Stimulated activated naive CD8-positive, alpha-beta T cell treated with anti-CD3 and anti-CD28 coated beads, Interleukin-15, Interleukin-2, amounts not matched to agents 100 ng/mL and 50 ng/mL, for 24 hours (primary cell): Measurements from ENCODE around the gene TSPAN4.
A peak's percentile ranks its signal among the peaks of the same experiment; 100 is the strongest.

Experiments
- H3K27ac Mint-ChIP-seq: one replicate; pipeline ENCODE4 v1.8.0; 2021; ENCODE audit warnings: mild to moderate bottlenecking, mixed read lengths
- H3K27me3 Mint-ChIP-seq: one replicate; pipeline ENCODE4 v1.8.0; 2021; ENCODE audit warnings: mixed read lengths
- H3K36me3 Mint-ChIP-seq: one replicate; pipeline ENCODE4 v1.8.0; 2021; ENCODE audit warnings: low read depth, mixed read lengths
- H3K4me1 Mint-ChIP-seq: one replicate; pipeline ENCODE4 v1.8.0; 2021; ENCODE audit warnings: low read depth, mixed read lengths
- H3K4me3 Mint-ChIP-seq: one replicate; pipeline ENCODE4 v1.8.0; 2021; ENCODE audit warnings: mild to moderate bottlenecking, mixed read lengths
- H3K9me3 Mint-ChIP-seq: one replicate; pipeline ENCODE4 v1.8.0; 2021; ENCODE audit warnings: mixed read lengths

The TSPAN4 gene

GRCh38 chr11:880447-880846, 37.8 kb downstream of the TSPAN4 start:
- Mint-ChIP-seq H3K4me1 (no peaks in the 10 kb centered on the region), H3K36me3 (peaks cover 26% of the 10 kb centered on the region), H3K9me3 (no peaks in the 10 kb centered on the region), H3K27me3 (no peaks in the 10 kb centered on the region), H3K27ac (no peak overlapping the region), H3K4me3 (no peak overlapping the region)

- H3K9me3 Mint-ChIP-seq: no peaks in the 10 kb centered on the region
- no peaks in the 10 kb centered on the region for H3K4me1 Mint-ChIP-seq
- H3K4me3 Mint-ChIP-seq: no peak overlapping the region
- H3K27me3 Mint-ChIP-seq: no peaks in the 10 kb centered on the region
- peaks cover 39% of the 10 kb centered on the region for H3K36me3 Mint-ChIP-seq
- peak overlapping the region; percentile 23 for H3K27ac Mint-ChIP-seq
Measured at GRCh38 chr11:882596-882995, 39.9 kb downstream of the TSPAN4 start.

- no peaks in the 10 kb centered on the region for H3K4me1 Mint-ChIP-seq
- no peaks in the 10 kb centered on the region for H3K27me3 Mint-ChIP-seq
- H3K4me3 Mint-ChIP-seq: no peak overlapping the region
- H3K27ac Mint-ChIP-seq: no peak overlapping the region
- no peaks in the 10 kb centered on the region for H3K9me3 Mint-ChIP-seq
- H3K36me3 Mint-ChIP-seq: peaks cover 37% of the 10 kb centered on the region
Measured at GRCh38 chr11:883527-883926, 40.9 kb downstream of the TSPAN4 start.

GRCh38 chr11:884578-885070, 42.0 kb downstream of the TSPAN4 start:
- Mint-ChIP-seq H3K27ac (no peak overlapping the region), H3K9me3 (no peaks in the 10 kb centered on the region), H3K4me1 (no peaks in the 10 kb centered on the region), H3K4me3 (no peak overlapping the region), H3K27me3 (no peaks in the 10 kb centered on the region), H3K36me3 (peaks cover 34% of the 10 kb centered on the region)

- Mint-ChIP-seq H3K27me3 (no peaks in the 10 kb centered on the region), H3K27ac (no peak overlapping the region), H3K36me3 (peaks cover 29% of the 10 kb centered on the region), H3K9me3 (no peaks in the 10 kb centered on the region), H3K4me1 (no peaks in the 10 kb centered on the region), H3K4me3 (no peak overlapping the region)
Measured at GRCh38 chr11:886568-886967, 43.9 kb downstream of the TSPAN4 start.

- Mint-ChIP-seq H3K4me1 (no peaks in the 10 kb centered on the region), H3K27me3 (no peaks in the 10 kb centered on the region), H3K4me3 (no peak overlapping the region), H3K36me3 (peaks cover 22% of the 10 kb centered on the region), H3K9me3 (no peaks in the 10 kb centered on the region), H3K27ac (no peak overlapping the region)
Measured at GRCh38 chr11:887589-887988, 44.9 kb downstream of the TSPAN4 start.

GRCh38 chr11:888310-889212, 45.9 kb downstream of the TSPAN4 start:
- H3K36me3 Mint-ChIP-seq: peaks cover 22% of the 10 kb centered on the region
- no peaks in the 10 kb centered on the region for H3K4me1 Mint-ChIP-seq
- no peak overlapping the region for H3K4me3 Mint-ChIP-seq
- H3K27ac Mint-ChIP-seq: no peak overlapping the region
- H3K27me3 Mint-ChIP-seq: no peaks in the 10 kb centered on the region
- no peaks in the 10 kb centered on the region for H3K9me3 Mint-ChIP-seq

GRCh38 chr11:889257-889656, 46.6 kb downstream of the TSPAN4 start:
- Mint-ChIP-seq H3K27ac (no peak overlapping the region), H3K9me3 (no peaks in the 10 kb centered on the region), H3K4me3 (no peak overlapping the region), H3K27me3 (no peaks in the 10 kb centered on the region), H3K4me1 (no peaks in the 10 kb centered on the region), H3K36me3 (peaks cover 22% of the 10 kb centered on the region)

- Mint-ChIP-seq H3K36me3 (peaks cover 22% of the 10 kb centered on the region), H3K4me1 (no peaks in the 10 kb centered on the region), H3K27ac (no peak overlapping the region), H3K9me3 (no peaks in the 10 kb centered on the region), H3K4me3 (no peak overlapping the region), H3K27me3 (no peaks in the 10 kb centered on the region)
Measured at GRCh38 chr11:889687-890475, 47.2 kb downstream of the TSPAN4 start.

- no peak overlapping the region for H3K27ac Mint-ChIP-seq
- no peaks in the 10 kb centered on the region for H3K9me3 Mint-ChIP-seq
- no peaks in the 10 kb centered on the region for H3K4me1 Mint-ChIP-seq
- peaks cover 16% of the 10 kb centered on the region for H3K36me3 Mint-ChIP-seq
- no peak overlapping the region for H3K4me3 Mint-ChIP-seq
- H3K27me3 Mint-ChIP-seq: no peaks in the 10 kb centered on the region
Measured at GRCh38 chr11:890794-891540, 48.3 kb downstream of the TSPAN4 start.

GRCh38 chr11:893008-893654, 50.5 kb downstream of the TSPAN4 start:
- Mint-ChIP-seq H3K36me3 (peaks cover 4% of the 10 kb centered on the region), H3K27ac (no peak overlapping the region), H3K27me3 (no peaks in the 10 kb centered on the region), H3K9me3 (no peaks in the 10 kb centered on the region), H3K4me1 (no peaks in the 10 kb centered on the region), H3K4me3 (no peak overlapping the region)

- Mint-ChIP-seq H3K4me1 (no peaks in the 10 kb centered on the region), H3K27me3 (no peaks in the 10 kb centered on the region), H3K27ac (no peak overlapping the region), H3K4me3 (no peak overlapping the region), H3K36me3 (no peaks in the 10 kb centered on the region), H3K9me3 (no peaks in the 10 kb centered on the region)
Measured at GRCh38 chr11:894575-895201, 52.0 kb downstream of the TSPAN4 start.

- no peaks in the 10 kb centered on the region for H3K36me3 Mint-ChIP-seq
- H3K27ac Mint-ChIP-seq: no peak overlapping the region
- H3K4me3 Mint-ChIP-seq: no peak overlapping the region
- no peaks in the 10 kb centered on the region for H3K4me1 Mint-ChIP-seq
- no peaks in the 10 kb centered on the region for H3K27me3 Mint-ChIP-seq
- no peaks in the 10 kb centered on the region for H3K9me3 Mint-ChIP-seq
Measured at GRCh38 chr11:895331-896110, 52.9 kb downstream of the TSPAN4 start.
